HG03457 (cell line): ENCODE results near the gene ATP4A.
"Not testable (repeated sequence)": the region's sequence is repeated elsewhere in the genome, so short reads cannot be mapped to it uniquely, and the experiment has no call there.

ENCODE experiments used
- ATAC-seq: cut with Tn5 transposase; IDR thresholded peaks from one replicate; pipeline ENCODE4 v1.9.1; 2021; ENCODE audit warnings: moderate number of reproducible peaks; ENCODE audit not compliant: unreplicated experiment

The ATP4A gene

DNA sequence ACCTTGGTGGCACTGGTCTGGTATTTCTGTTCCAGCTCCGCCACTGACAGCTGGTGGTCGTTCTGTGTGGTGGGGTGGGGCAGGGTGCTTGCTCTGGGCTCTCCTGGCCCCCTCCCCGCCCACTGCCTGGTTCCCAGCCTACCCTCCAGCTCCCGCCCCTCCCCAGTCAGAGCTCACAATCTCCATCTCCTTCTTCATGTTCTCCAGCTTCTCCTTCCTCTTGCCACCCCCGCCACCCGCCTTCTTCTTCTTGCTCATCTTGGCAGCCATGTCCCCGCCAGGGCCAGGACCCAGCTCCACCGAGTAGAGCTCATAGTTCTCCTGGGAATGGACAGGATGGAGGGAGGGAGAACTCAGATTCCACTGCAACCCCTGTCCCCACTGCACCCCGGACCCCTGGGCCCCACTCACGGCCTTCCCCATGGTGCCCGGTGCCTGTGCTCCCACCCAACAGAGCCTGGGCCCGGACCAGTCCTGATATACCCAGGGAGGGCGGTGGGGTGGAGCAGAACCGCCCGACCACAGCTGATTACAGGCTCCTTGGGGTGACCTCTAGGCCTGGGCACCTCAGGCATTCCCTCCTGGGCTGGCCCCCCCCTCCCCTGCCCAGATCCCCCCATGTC lies at the start of gene ATP4A:
ATP4A (minus strand) TSS at position 452 of the 623 bp plus-strand sequence; CDS start at position 423, 29 bp downstream.
- ATAC-seq: no peak

DNA sequence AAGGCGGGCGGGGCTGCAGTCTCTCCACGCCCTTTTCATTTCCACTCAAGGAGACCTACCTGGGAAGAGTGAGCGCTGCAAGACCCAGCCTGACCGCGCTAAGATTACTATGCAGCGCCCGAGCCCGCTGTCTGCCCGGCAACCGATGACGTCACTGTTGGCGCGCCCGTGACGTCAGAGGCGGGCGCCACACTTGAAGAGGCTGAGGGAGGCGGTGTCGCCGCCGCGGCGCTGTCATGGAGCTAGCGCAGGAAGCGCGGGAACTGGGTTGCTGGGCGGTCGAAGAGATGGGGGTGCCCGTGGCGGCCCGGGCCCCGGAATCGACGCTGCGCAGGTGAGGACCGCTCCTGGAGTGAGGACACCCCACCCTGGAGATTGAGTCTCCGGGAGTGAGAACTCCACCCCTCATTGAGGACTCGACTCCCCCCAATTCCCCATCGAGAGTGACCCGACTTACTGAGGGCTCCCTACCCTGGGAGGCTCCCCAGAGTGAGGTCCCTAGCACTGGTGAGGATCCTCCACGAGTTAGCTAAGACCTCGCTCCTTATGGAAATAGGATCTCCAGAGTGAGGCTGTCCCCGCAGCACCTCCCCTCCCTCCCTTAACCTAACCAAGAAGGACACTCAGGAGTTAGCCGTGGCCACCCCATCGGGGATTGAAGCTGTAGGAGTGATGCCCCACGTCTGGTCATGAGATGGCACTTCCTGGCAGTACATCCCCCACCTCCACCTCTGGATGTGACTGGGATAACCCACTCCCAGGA lies 49.3 kb upstream of the ATP4A start, which contains the start of gene HAUS5:
HAUS5 (plus strand) TSS at position 177 of the 763 bp plus-strand sequence; CDS start at position 237, 60 bp downstream.
- peak; percentile 56 for ATAC-seq

GRCh38 chr19:35612224-35612558 lies 48.7 kb upstream of the ATP4A start:
- ATAC-seq: no peak

- no peak for ATAC-seq
Observed at GRCh38 chr19:35609851-35610353, 46.4 kb upstream of the ATP4A start.

DNA sequence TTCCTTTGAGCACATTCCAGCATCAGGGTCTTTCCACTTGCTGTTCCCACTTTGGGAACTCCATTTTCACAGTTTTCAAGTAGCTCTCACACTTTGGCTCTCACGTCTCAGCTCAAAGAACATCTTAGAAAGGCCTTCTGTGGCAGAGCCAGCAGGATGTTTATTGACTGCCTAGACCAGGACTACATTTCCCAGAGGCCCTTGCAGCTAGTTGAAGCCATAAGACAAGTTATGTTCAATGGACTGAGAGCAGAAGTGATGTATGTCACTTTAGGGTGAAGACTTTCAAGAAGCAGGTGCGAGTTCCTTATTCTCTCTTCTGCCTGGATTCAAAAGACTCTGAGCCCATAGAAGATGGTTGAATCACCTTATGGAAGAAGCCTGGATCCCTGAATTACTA lies 44.8 kb upstream of the ATP4A start:
- ATAC-seq: no peak

DNA sequence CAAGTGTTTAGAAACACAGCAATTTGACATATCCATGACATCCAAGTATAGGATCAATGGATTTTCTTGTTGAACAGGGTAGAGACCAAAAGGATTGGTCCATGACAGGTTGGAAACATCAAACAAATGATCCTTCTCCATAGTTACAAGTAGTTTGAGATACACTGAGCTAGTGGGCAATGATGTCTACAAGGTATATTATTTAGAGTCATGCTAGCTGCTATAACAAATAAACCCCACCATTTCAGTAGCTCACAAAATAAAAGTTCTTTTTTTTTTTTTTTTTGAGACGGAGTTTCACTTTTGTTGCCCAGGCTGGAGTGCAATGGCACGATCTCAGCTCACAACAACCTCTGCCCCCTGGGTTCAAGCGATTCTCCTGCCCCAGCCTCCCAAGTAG lies 44.2 kb upstream of the ATP4A start:
- ATAC-seq: no peak

DNA sequence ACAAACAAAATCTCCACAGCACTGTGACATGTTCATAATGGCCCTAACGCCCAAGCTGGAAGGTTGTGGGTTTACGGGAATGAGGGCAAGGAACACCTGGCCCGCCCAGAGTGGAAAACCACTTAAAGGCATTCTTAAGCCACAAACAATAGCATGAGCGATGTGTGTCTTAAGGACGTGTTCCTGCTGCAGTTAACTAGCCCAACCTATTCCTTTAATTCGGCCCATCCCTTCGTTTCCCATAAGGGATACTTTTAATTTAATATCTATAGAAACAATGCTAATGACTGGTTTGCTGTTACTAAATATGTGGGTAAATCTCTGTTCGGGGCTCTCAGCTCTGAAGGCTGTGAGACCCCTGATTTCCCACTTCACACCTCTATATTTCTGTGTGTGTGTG lies 43.7 kb upstream of the ATP4A start:
- not testable (repeated sequence) for ATAC-seq

DNA sequence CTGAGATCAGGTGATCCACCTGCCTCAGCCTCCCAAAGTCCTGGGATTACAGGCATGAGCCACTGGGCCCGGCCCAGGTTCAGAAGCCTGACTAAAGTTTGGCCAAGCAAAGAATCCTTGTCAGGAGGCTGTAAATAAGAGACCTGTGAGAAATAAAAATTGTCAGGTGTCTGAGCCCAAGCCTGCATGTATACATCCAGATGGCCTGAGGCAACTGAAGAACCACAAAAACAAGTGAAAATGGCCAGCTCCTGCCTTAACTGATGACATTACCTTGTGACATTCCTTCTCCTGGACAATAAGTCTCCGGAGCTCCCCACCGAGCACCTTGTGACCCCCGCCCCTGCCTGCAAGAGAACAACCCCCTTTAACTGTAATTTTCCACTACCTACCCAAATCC lies 41.0 kb upstream of the ATP4A start:
- not testable (repeated sequence) for ATAC-seq

DNA sequence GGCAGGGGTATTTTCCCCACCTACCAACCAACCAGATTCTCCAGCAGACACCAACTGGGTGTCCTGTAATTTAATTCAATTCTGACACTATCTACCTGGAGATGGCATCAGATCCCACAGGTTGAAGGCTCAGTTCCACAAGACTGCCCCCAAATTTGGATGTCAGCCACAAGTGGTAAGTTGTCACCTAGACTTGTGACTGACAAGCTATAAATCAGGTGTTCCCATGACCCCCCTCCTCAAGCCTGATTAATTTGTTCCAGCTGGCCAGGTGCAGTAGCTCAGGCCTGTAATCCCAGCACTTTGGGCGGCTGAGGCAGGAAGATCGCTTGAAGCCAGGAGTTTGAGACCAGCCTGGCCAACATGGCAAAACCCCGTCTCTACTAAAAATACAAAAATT lies 38.5 kb upstream of the ATP4A start:
- ATAC-seq: no peak

DNA sequence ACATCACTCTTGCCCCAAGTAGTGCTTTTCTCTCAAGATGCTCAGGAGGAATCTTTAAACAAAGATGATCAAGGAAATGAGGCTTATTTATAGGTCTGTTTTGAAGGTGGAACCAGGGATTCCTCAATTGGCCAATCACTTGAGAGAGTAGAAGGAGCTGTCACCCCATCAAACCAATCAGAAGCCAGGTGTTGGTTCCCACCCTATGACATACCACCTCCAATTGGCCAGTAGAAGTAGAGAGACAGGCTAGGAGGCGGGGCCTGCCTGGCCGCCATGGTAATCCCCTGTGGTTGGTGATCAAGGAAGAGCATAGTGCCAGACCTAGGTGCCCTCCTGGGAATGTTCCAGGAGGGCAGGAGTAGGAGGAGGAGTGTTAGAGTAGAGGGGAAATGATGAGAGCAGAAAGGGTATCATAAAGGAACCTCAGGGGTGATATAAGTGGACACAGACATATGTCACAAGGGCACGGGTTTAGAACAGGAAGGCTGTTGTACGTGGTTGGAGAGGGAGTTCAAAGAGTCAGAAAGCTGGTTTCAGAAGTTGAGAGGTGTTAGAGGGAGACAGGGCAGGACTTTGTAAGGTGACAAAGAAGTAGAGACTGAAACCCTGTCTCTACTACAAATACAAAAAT lies 33.0 kb upstream of the ATP4A start:
- peak; percentile 69 for ATAC-seq

DNA sequence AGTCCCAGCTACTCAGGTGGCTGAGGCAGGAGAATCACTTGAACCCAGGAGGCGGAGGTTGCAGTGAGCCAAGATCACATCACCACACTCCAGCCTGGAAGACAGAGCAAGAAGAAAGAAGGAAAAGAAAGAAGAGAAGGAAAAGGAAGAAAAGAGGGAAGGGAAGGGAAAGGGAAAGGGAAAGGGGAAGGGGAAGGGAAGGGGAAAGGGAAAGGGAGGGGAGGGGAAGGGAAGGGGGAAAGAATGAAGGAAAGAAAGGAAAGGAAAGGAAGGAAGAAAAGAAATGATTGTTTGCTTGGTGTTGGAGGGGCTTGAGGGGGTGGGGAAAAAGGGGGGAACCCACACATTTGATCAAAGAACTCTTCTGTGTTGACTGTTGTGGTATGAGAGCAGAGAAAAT lies 32.5 kb upstream of the ATP4A start:
- no peak for ATAC-seq

DNA sequence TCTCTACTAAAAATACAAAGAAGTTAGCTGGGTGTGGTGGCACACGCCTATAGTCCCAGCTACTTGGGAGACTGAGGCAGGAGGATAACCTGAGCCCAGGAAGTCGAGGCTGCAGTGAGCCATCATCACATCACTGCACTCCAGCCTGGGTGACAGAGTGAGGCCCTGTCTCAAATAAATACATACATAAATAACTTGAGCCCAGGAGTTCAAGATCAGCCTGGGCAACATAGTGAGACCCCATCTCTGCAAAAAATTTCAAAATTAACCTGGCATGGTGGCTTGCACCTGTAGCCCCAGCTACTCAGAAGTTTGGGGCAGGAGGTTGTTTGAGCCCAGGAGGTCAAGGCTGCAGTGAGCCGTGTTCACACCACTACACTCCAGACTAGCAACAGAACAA lies 31.6 kb upstream of the ATP4A start:
- not testable (repeated sequence) for ATAC-seq

DNA sequence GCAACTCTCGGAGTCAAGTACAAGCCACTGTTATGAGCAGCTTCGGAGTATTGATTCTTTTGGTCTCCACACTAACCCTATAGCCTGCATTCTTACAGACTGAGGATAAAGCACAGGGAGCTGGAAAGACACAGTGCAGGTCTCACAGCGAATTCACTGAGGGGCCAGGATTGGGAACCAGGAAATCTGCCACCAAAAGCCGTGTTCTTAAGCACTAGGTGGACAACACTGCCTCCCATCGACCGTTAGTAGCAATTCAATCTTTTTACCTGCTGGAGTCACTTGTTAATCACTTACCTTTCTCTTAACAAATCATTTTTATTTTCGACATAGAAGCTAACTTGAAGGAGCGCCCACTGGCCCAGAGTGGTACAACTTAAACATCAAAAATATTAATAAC lies 28.8 kb upstream of the ATP4A start:
- ATAC-seq: no peak

GRCh38 chr19:35590875-35591274 lies 27.4 kb upstream of the ATP4A start:
- no peak for ATAC-seq

- no peak for ATAC-seq
Observed at GRCh38 chr19:35587321-35587720, 23.9 kb upstream of the ATP4A start.

DNA sequence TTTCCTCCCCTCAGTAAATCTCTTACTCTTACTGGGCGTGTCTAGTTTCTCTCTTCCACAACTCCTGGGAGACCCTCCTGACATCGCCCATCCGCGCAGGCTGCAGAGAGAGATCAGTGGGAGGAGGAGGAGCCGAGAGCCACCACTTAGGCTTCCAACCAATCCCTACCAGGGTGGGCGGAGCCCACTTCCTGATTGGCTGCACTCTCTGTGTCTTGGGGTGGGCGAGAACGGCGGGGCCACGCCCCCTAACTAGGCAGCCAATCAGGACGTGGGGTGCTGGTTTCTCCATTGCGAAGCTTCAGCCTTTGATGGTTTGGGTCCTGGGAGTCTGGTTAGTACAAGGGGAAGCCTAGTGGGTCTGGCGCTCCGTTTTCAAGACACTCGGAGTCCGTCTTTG lies 22.4 kb upstream of the ATP4A start, which contains the start of gene PMIS2:
PMIS2 (plus strand) TSS at position 326 of the 400 bp plus-strand sequence. CDS start 87 bp downstream, outside the sequence.
- no peak for ATAC-seq

DNA sequence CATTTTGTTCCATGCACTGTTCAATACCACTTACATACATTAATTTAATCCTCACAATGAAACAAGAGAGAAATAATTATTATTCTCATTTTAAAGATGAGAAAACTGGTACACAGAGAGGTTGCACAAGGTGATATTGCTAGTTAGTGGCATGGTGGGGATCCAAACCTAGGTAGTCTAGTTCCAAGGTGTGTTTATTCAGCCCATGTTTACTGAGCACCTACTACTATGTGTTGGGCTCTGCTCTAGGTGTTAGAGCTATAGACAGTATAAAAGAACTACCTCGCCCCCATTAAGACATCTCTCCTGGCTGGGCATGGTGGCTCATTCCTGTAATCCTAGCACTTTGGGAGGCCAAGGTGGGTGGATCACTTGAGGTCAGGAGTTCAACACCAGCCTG lies 19.3 kb upstream of the ATP4A start:
- no peak for ATAC-seq

- ATAC-seq: no peak
Observed at GRCh38 chr19:35578707-35579106, 15.2 kb upstream of the ATP4A start.

GRCh38 chr19:35577918-35578317 lies 14.5 kb upstream of the ATP4A start:
- no peak for ATAC-seq

- ATAC-seq: no peak
Observed at GRCh38 chr19:35571406-35571965, 8.0 kb upstream of the ATP4A start.

- no peak for ATAC-seq
Observed at GRCh38 chr19:35569281-35569781, 5.9 kb upstream of the ATP4A start.
